MM.1S (cell line): Measurements from ENCODE around the gene KIF9.

Source experiments
- DNase-seq: peaks from one replicate; pipeline ENCODE4 v3.0.0-alpha.2; 2015
- H2AFZ ChIP-seq: fragments of 300-600 bp; sonication (generic); 2 replicates; pipeline ENCODE4 v1.6.0; 2016; ENCODE audit warnings: antibody characterized with exemption, low read length
- H3F3A ChIP-seq: fragments of 300-600 bp; sonication (generic); 2 replicates; pipeline ENCODE4 v1.6.1; 2016; ENCODE audit warnings: mild to moderate bottlenecking, antibody characterized with exemption, low read length, moderate library complexity, mixed read lengths; ENCODE audit not compliant: insufficient read depth
- H3K27ac ChIP-seq: fragments of 300-600 bp; sonication (generic); 2 replicates; pipeline ENCODE4 v1.5.1; 2016; ENCODE audit warnings: mild to moderate bottlenecking, low read length
- H3K27me3 ChIP-seq: fragments of 300-600 bp; sonication (generic); replicated peaks from 2 replicates; pipeline ENCODE4 v1.6.0; 2016; ENCODE audit warnings: low read length; ENCODE audit not compliant: insufficient read depth
- H3K36me3 ChIP-seq: fragments of 300-600 bp; sonication (generic); replicated peaks from 2 replicates; pipeline ENCODE4 v1.6.1; 2016; ENCODE audit warnings: mild to moderate bottlenecking, low read length, mixed read lengths; ENCODE audit not compliant: insufficient read depth
- H3K4me1 ChIP-seq: fragments of 300-600 bp; sonication (generic); 2 replicates; pipeline ENCODE4 v1.6.1; 2016; ENCODE audit warnings: low read length, mixed read lengths
- H3K4me2 ChIP-seq: fragments of 300-600 bp; sonication (generic); 2 replicates; pipeline ENCODE4 v1.6.0; 2016; ENCODE audit warnings: low read depth, low read length
- H3K4me3 ChIP-seq: fragments of 300-600 bp; sonication (generic); 2 replicates; pipeline ENCODE4 v1.5.1; 2016; ENCODE audit warnings: low read length, mixed read lengths
- H3K79me2 ChIP-seq: fragments of 300-600 bp; sonication (generic); 2 replicates; pipeline ENCODE4 v1.6.1; 2016; ENCODE audit warnings: mixed run types, low read length, mixed read lengths
- H3K9ac ChIP-seq: fragments of 300-600 bp; sonication (generic); 2 replicates; pipeline ENCODE4 v1.6.1; 2016; ENCODE audit warnings: low read length, mixed read lengths
- H3K9me2 ChIP-seq: fragments of 300-600 bp; sonication (generic); replicated peaks from 2 replicates; pipeline ENCODE4 v1.6.1; 2016; ENCODE audit warnings: mild to moderate bottlenecking, low read length, mixed read lengths; ENCODE audit not compliant: insufficient read depth
- H3K9me3 ChIP-seq: fragments of 300-600 bp; sonication (generic); replicated peaks from 2 replicates; pipeline ENCODE4 v1.6.1; 2016; ENCODE audit warnings: mild to moderate bottlenecking, low read length, mixed read lengths; ENCODE audit not compliant: insufficient read depth
- H4K20me1 ChIP-seq: fragments of 300-600 bp; sonication (generic); 2 replicates; pipeline ENCODE4 v1.6.1; 2016; ENCODE audit warnings: mild to moderate bottlenecking, low read length, moderate library complexity, mixed read lengths; ENCODE audit not compliant: insufficient read depth
- EZH2 ChIP-seq: fragments of 300-600 bp; sonication (generic); optimal IDR thresholded peaks from 2 replicates; pipeline ENCODE3; 2017; ENCODE audit warnings: low read depth, mild to moderate bottlenecking, antibody characterized with exemption, low read length, mixed read lengths
- EZH2phosphoT487 ChIP-seq: fragments of 300-600 bp; sonication (generic); IDR thresholded peaks from 2 replicates; pipeline ENCODE4 v1.6.1; 2018; ENCODE audit warnings: antibody characterized with exemption, low read length
- TF ChIP-seq, protein P1 (sequence below): fragments of 300-600 bp; sonication (generic); IDR thresholded peaks from 2 replicates; pipeline ENCODE4 v1.5.1; 2016; ENCODE audit warnings: antibody characterized with exemption, low read length, mixed read lengths

Gene KIF9

GRCh38 chr3:47228088-47228487 lies 54.5 kb downstream of the KIF9 start:
- DNase-seq, result peak; percentile 34
- Histone ChIP-seq H3F3A (no peaks in the 10 kb centered on the region), H3K4me3 (no peak overlapping the region), H3K27ac (no peak overlapping the region), H3K36me3 (no peaks in the 10 kb centered on the region), H3K9me3 (no peaks in the 10 kb centered on the region), H3K9ac (no peak overlapping the region), H3K79me2 (no peaks in the 10 kb centered on the region), H3K9me2 (no peaks in the 10 kb centered on the region), H3K4me2 (no peak overlapping the region), H3K4me1 (peaks cover 14% of the 10 kb centered on the region), H4K20me1 (no peaks in the 10 kb centered on the region), H3K27me3 (no peaks in the 10 kb centered on the region), H2AFZ (no peak overlapping the region)
- TF ChIP-seq EZH2phosphoT487 (no peak), EZH2 (no peak)

- TF ChIP-seq EZH2, result no peak
- no peak for TF ChIP-seq EZH2phosphoT487
- TF ChIP-seq, protein P1, sequence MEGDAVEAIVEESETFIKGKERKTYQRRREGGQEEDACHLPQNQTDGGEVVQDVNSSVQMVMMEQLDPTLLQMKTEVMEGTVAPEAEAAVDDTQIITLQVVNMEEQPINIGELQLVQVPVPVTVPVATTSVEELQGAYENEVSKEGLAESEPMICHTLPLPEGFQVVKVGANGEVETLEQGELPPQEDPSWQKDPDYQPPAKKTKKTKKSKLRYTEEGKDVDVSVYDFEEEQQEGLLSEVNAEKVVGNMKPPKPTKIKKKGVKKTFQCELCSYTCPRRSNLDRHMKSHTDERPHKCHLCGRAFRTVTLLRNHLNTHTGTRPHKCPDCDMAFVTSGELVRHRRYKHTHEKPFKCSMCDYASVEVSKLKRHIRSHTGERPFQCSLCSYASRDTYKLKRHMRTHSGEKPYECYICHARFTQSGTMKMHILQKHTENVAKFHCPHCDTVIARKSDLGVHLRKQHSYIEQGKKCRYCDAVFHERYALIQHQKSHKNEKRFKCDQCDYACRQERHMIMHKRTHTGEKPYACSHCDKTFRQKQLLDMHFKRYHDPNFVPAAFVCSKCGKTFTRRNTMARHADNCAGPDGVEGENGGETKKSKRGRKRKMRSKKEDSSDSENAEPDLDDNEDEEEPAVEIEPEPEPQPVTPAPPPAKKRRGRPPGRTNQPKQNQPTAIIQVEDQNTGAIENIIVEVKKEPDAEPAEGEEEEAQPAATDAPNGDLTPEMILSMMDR, result no peak
- Histone ChIP-seq H3K4me3 (no peak overlapping the region), H3K4me1 (peaks cover 14% of the 10 kb centered on the region), H3K9me2 (no peaks in the 10 kb centered on the region), H3F3A (no peaks in the 10 kb centered on the region), H3K36me3 (no peaks in the 10 kb centered on the region), H3K9me3 (no peaks in the 10 kb centered on the region), H3K4me2 (no peak overlapping the region), H3K27ac (no peak overlapping the region), H4K20me1 (no peaks in the 10 kb centered on the region), H2AFZ (no peak overlapping the region), H3K79me2 (no peaks in the 10 kb centered on the region), H3K9ac (no peak overlapping the region), H3K27me3 (no peaks in the 10 kb centered on the region)
- no peak for DNase-seq
Measured at GRCh38 chr3:47227678-47228077, 54.9 kb downstream of the KIF9 start.

DNA sequence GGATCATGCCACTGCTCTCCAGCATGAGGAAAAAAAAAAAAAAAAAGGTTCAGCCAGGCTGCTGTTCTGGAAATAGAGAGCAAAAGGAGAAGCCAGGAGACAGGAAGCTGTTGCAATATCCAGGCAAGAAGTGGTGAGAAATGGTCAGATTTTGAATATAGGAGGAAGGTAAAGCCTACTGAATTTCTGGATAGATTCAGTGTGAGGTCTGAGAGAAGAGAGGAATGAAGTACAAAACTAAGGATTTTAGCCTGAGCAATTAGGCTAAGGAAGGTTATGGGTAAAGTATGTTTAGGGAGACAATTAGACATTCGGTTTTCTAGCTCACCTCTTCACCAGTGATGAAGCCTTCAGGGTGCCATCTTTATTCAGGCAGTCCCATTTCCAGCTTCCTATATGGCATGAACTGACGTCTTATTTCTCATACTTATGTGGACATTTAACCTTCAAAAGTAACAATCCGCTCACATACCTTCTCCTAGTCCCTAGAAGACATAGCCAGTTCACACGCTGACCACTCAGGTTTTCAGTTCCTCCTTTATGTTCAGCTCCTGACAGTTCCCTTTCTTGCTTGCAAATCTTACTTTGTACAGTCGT lies 57.2 kb downstream of the KIF9 start:
- Histone ChIP-seq H3K9me3 (no peaks in the 10 kb centered on the region), H3K4me1 (peaks cover 14% of the 10 kb centered on the region), H3K36me3 (no peaks in the 10 kb centered on the region), H2AFZ (no peak overlapping the region), H3K9me2 (no peaks in the 10 kb centered on the region), H4K20me1 (no peaks in the 10 kb centered on the region), H3K9ac (no peak overlapping the region), H3K27me3 (no peaks in the 10 kb centered on the region), H3K4me2 (no peak overlapping the region), H3F3A (no peaks in the 10 kb centered on the region), H3K4me3 (no peak overlapping the region), H3K79me2 (no peaks in the 10 kb centered on the region), H3K27ac (no peak overlapping the region)
- DNase-seq, result no peak
- TF ChIP-seq, protein P1, result no peak
- no peak for TF ChIP-seq EZH2
- TF ChIP-seq EZH2phosphoT487, result no peak

DNA sequence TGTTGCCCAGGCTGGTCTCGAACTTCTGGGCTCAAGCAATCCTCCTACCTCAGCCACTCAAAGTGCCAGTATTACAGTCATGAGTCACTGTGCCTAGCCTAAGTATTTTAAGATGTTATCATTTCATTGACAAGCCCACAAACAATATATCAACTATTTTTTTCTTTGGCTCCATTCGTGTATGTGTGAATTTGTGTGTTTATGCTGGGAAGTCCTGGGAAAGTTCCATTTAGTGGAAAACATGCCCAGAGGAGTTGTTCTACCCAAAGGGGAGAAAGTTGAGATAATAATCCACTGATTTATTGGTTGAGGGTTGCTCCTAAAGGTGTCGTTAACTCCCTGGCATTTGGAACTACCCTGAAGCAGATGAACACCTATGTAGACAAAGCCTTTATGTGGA lies 58.8 kb downstream of the KIF9 start:
- Histone ChIP-seq H3F3A (no peaks in the 10 kb centered on the region), H3K4me3 (no peak overlapping the region), H2AFZ (no peak overlapping the region), H3K4me1 (peaks cover 14% of the 10 kb centered on the region), H3K27me3 (no peaks in the 10 kb centered on the region), H3K4me2 (no peak overlapping the region), H3K36me3 (no peaks in the 10 kb centered on the region), H3K27ac (no peak overlapping the region), H4K20me1 (no peaks in the 10 kb centered on the region), H3K9me3 (no peaks in the 10 kb centered on the region), H3K79me2 (no peaks in the 10 kb centered on the region), H3K9me2 (no peaks in the 10 kb centered on the region), H3K9ac (no peak overlapping the region)
- TF ChIP-seq, protein P1, result no peak
- no peak for TF ChIP-seq EZH2phosphoT487
- no peak for TF ChIP-seq EZH2
- no peak for DNase-seq
